C4-2B (cell line): ENCODE data around the gene IQSEC2.

Experiments used
- ZFX ChIP-seq: fragments of 450-650 bp; IDR thresholded peaks from 2 replicates; pipeline ENCODE4 v1.6.1; 2017
- TF ChIP-seq, protein P1 (sequence below): fragments of 450-650 bp; conservative IDR thresholded peaks from 2 replicates; pipeline ENCODE4 v1.5.1; 2017; ENCODE audit warnings: mild to moderate bottlenecking

DNA sequence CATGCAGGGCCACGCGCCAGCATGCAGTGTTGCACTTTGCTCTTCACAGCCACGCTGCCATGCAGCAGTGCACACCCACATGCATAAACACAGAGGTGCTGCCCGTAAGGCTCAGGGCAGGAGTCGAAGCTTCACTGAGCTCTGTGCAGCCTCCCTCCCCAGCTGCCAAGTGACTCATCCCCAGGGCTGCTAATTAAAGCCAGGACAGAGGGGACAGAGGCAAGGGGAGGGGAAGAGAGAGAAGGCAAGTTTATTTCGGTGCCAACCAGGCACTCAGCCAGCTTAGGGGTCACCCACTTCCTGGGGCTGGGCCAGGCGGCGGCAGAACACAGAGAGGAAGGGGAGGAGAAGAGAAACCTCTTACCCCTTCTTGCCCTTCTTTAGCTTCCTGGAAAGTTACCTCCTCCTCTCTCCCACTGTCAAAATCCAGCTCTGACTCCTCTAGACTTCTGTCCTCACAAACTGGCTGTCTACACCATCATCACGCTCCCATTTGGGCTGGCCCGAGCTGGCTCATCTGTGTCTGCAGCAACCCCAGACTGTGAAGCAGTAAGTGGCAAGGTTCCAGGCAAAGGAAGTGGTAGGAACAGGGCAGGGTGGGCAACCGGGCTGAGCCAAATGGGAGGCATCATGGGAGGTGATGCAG lies 6.2 kb upstream of the IQSEC2 start:
- TF ChIP-seq, protein P1, sequence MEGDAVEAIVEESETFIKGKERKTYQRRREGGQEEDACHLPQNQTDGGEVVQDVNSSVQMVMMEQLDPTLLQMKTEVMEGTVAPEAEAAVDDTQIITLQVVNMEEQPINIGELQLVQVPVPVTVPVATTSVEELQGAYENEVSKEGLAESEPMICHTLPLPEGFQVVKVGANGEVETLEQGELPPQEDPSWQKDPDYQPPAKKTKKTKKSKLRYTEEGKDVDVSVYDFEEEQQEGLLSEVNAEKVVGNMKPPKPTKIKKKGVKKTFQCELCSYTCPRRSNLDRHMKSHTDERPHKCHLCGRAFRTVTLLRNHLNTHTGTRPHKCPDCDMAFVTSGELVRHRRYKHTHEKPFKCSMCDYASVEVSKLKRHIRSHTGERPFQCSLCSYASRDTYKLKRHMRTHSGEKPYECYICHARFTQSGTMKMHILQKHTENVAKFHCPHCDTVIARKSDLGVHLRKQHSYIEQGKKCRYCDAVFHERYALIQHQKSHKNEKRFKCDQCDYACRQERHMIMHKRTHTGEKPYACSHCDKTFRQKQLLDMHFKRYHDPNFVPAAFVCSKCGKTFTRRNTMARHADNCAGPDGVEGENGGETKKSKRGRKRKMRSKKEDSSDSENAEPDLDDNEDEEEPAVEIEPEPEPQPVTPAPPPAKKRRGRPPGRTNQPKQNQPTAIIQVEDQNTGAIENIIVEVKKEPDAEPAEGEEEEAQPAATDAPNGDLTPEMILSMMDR: no peak
- TF ChIP-seq ZFX: no peak
